ENCODE measurements around the gene CD58. TPM values are rescaled to one million over a fixed set of nuclear protein-coding genes. Genes with fewer than 3 reads are reported as not detected.

CD58 gene
- total and polyA plus RNA-seq, 2 of the 4 experiments (the other 2 are of a cell fraction) = 5.4 to 5.7 TPM

- no peak for TF ChIP-seq RAD21 (IDR thresholded peaks at IDR 0.05; ENCODE audit: low read length)
These were observed 67.1 kb downstream of the CD58 start (continued) for GRCh38 chr1:116503546-116504307.

DNA sequence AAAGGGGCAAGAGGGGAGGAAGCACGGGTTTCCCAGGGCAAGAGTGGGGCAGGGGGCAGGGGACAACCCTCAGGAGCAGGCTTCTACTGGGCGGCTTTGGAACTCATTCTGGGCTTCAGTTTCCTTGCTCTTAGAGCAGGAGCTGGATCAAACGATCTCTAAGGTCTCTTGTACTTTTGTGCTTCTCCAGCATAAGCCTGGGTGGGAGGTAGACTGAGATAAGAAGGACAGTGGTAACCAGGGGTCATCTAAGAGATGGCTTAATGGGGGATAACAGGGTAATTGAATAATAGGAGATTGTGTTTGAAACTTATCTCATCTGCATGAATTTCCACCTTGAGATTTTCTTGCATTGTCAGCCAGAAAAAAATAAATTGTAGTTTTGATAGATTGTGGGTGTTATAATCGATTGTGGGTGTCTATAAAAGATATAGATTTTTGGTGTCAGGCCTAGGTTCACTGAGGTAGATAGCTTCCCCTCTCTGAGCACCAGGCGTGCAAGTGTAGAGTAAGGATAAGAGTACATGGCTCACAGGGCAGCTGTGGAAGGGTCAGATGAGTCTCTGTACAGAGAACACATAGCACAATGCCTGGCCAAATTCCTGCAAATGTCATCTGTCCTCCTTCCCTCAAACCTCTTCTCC, 68.0 kb downstream of the CD58 start:
- no peak overlapping the region for H3K23ac ChIP-seq (ENCODE audit: low read depth, low read length)
- intact Hi-C loops (cut with micrococcal nuclease) = loop anchor here (5.0 kb wide), 1 partner anchor 1445 kb away; no protein-coding TSS in a partner anchor
- no peak overlapping the region for H2BK120ac ChIP-seq (ENCODE audit: low read depth, low read length)
- H2BK15ac ChIP-seq (ENCODE audit: low read depth, low read length) = no peak overlapping the region
- no peak overlapping the region for H3K4ac ChIP-seq (ENCODE audit: low read depth, low read length)
- no peaks in the 10 kb centered on the region for H3K79me1 ChIP-seq (ENCODE audit: low read depth in 1 of 2, low read length in 2 of 2)
- H4K5ac ChIP-seq (ENCODE audit: low read depth, low read length) = no peak overlapping the region
- no peak overlapping the region for H3K18ac ChIP-seq (ENCODE audit: low read depth, low read length)
- 0 out of 2 replicates have a peak, but pooled peaks cover 4% of the 10 kb centered on the region for H3K9me1 ChIP-seq (ENCODE audit: insufficient read depth, low read length)
- H2AFZ ChIP-seq (replicated peaks; ENCODE audit: low read length, poor library complexity) = no peak overlapping the region
- no peak overlapping the region for H3K56ac ChIP-seq (ENCODE audit: extremely low read depth, insufficient read depth, low read length)
- in situ Hi-C loops (cut with MboI; ENCODE audit: low sequenced_read_pairs) = no loop called here
- TF ChIP-seq RCOR1 (IDR thresholded peaks at IDR 0.05; ENCODE audit: insufficient replicate concordance, low read length) (no peak), MAFK (IDR thresholded peaks at IDR 0.05; ENCODE audit: low read depth, low read length) (no peak), MXI1 (IDR thresholded peaks at IDR 0.05; ENCODE audit: borderline replicate concordance, low read depth, low read length) (no peak), CHD1 (IDR thresholded peaks at IDR 0.05; ENCODE audit: low read depth, low read length) (no peak), SMC3 (IDR thresholded peaks at IDR 0.05; ENCODE audit: low read depth, low read length) (no peak), BHLHE40 (IDR thresholded peaks at IDR 0.05; ENCODE audit: low read depth, low read length) (no peak), FOS (IDR thresholded peaks at IDR 0.05; ENCODE audit: low read depth, low read length) (no peak), MAZ (IDR thresholded peaks at IDR 0.05; ENCODE audit: borderline replicate concordance, low read depth, low read length) (no peak), RFX5 (IDR thresholded peaks at IDR 0.05; ENCODE audit: low read depth, low read length) (no peak)
- TF ChIP-seq, protein P1, sequence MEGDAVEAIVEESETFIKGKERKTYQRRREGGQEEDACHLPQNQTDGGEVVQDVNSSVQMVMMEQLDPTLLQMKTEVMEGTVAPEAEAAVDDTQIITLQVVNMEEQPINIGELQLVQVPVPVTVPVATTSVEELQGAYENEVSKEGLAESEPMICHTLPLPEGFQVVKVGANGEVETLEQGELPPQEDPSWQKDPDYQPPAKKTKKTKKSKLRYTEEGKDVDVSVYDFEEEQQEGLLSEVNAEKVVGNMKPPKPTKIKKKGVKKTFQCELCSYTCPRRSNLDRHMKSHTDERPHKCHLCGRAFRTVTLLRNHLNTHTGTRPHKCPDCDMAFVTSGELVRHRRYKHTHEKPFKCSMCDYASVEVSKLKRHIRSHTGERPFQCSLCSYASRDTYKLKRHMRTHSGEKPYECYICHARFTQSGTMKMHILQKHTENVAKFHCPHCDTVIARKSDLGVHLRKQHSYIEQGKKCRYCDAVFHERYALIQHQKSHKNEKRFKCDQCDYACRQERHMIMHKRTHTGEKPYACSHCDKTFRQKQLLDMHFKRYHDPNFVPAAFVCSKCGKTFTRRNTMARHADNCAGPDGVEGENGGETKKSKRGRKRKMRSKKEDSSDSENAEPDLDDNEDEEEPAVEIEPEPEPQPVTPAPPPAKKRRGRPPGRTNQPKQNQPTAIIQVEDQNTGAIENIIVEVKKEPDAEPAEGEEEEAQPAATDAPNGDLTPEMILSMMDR (conservative IDR thresholded peaks at IDR 0.05; ENCODE audit: low read depth, low read length) = no peak
- no peaks in the 10 kb centered on the region for H4K20me1 ChIP-seq (ENCODE audit: insufficient read depth, low read length)
- H3K27me3 ChIP-seq (ENCODE audit: control insufficient read depth, insufficient read depth, low read length) = no peaks in the 10 kb centered on the region
- H2BK5ac ChIP-seq (ENCODE audit: low read depth, low read length, poor library complexity, severe bottlenecking) = no peak overlapping the region
- 100% methylated on average over 1 of the region's 5 CpGs; no CpG with 5 or more reads in 1 of the 2 experiments for WGBS, 2 experiments (ENCODE audit: extremely low coverage in 2 of 2, insufficient read length in 1 of 2)
- ChIA-PET CTCF (interaction anchor here (1.0 to 1.2 kb wide), 2 partner anchors 18 to 364 kb away, joined by 4 read pairs; no protein-coding TSS in a partner anchor), POLR2A (ENCODE audit: unreplicated experiment) (no interaction called here)
- ATAC-seq (ENCODE audit: low read depth) = no peak
- H2BK20ac ChIP-seq (ENCODE audit: low read depth, low read length) = no peak overlapping the region
- no peak overlapping the region for H3K9ac ChIP-seq (ENCODE audit: low read depth, low read length)
- H3K4me1 ChIP-seq (ENCODE audit: control insufficient read depth, insufficient read depth, low read length) = peaks cover 2% of the 10 kb centered on the region; the same call in 1 of the 2 replicates
- H2AK5ac ChIP-seq (ENCODE audit: low read depth, low read length) = no peak overlapping the region
- DNase-seq = no peak
- H3K9me3 ChIP-seq (ENCODE audit: control insufficient read depth, insufficient read depth, low read length) = no peaks in the 10 kb centered on the region
- H3K36me3 ChIP-seq (ENCODE audit: control insufficient read depth, insufficient read depth, low read length) = no peaks in the 10 kb centered on the region
- no peak overlapping the region for H3K27ac ChIP-seq (ENCODE audit: insufficient read depth, low read length)
- H4K8ac ChIP-seq (ENCODE audit: low read depth in 2 of 2, low read length in 2 of 2) = no peak overlapping the region
- H2AK9ac ChIP-seq (replicated peaks; ENCODE audit: low read depth, low read length, poor library complexity) = no peak overlapping the region
- H3K14ac ChIP-seq (replicated peaks; ENCODE audit: low read depth, low read length) = no peak overlapping the region
- H3K4me3 ChIP-seq (ENCODE audit: insufficient read depth, low read depth, low read length) = no peak overlapping the region
- H3K4me2 ChIP-seq (ENCODE audit: low read depth, low read length) = no peak overlapping the region
- dilution Hi-C loops (cut with HindIII; ENCODE audit: low sequenced_read_pairs, unreplicated experiment) = no loop called here
- H4K91ac ChIP-seq (ENCODE audit: insufficient read depth, low read depth, low read length) = no peak overlapping the region
- BruUV-seq (replicated peaks) = no TSS peak
